Suprapubic skin (tissue), 4 donors: ENCODE measurements around the gene SPTBN1. TPM values are rescaled to one million over a fixed set of nuclear protein-coding genes. Genes with fewer than 3 reads are reported as not detected.

ENCODE experiments used
- DNase-seq, 2 donors: peaks; one replicate each; pipeline ENCODE4 v3.0.0-alpha.2; 2019; ENCODE audit warnings: low spot score in 2 of 2
- H3K27ac ChIP-seq: fragments of 200-600 bp; sonication (generic); one replicate; pipeline ENCODE4 v1.5.1; 2019
- H3K27me3 ChIP-seq: fragments of 200-600 bp; sonication (generic); one replicate; pipeline ENCODE4 v1.5.1; 2019
- H3K36me3 ChIP-seq: fragments of 200-600 bp; sonication (generic); one replicate; pipeline ENCODE4 v1.5.1; 2019
- H3K4me1 ChIP-seq: fragments of 200-600 bp; sonication (generic); one replicate; pipeline ENCODE4 v1.5.1; 2019
- H3K4me3 ChIP-seq: fragments of 200-600 bp; sonication (generic); one replicate; pipeline ENCODE4 v1.5.1; 2019; ENCODE audit warnings: mild to moderate bottlenecking
- H3K9me3 ChIP-seq: fragments of 200-600 bp; sonication (generic); one replicate; pipeline ENCODE4 v1.5.1; 2019
- CTCF ChIP-seq, 2 donors: fragments of 200-600 bp in 1 of 2; fragments of 450-650 bp in 1 of 2; sonication (generic) in 1 of 2; IDR thresholded peaks; one replicate each; pipeline ENCODE4 v1.5.1; 2016 to 2019; ENCODE audit warnings: antibody characterized with exemption in 2 of 2, mild to moderate bottlenecking in 1 of 2, moderate library complexity in 1 of 2
- EP300 ChIP-seq: sonication (generic); formaldehyde crosslinking; IDR thresholded peaks from one replicate; pipeline ENCODE4 v1.6.1; 2017; ENCODE audit warnings: antibody characterized with exemption
- POLR2A ChIP-seq, 2 donors: fragments of 450-650 bp; IDR thresholded peaks; one replicate each; pipeline ENCODE4 v1.6.1; 2017; ENCODE audit warnings: antibody characterized with exemption in 2 of 2, mild to moderate bottlenecking in 2 of 2, moderate library complexity in 2 of 2
- POLR2AphosphoS5 ChIP-seq, 3 donors: sonication (generic); formaldehyde crosslinking; IDR thresholded peaks; one replicate each; pipeline ENCODE4 v1.6.1; 2017; ENCODE audit warnings: antibody characterized with exemption in 3 of 3
- WGBS: methylation state at CpG from one replicate; pipeline ENCODE4 v1.1.5; 2018; 5-methylcytosine and 5-hydroxymethylcytosine counted together
- total RNA-seq, 4 donors: library from RNA; depleted of rRNA; stranded (reverse); fragments of >200 nt; gene quantifications; one replicate each; pipeline ENCODE4 v1.1.0, GENCODE V29; 2016

Gene SPTBN1
- total RNA-seq, 4 donors from 2014 or later, result 173 to 250 (median 203) TPM

GRCh38 chr2:54486766-54487165 is 30.6 kb downstream of the SPTBN1 start:
- Histone ChIP-seq H3K27ac (no peak overlapping the region), H3K4me1 (peaks cover 39% of the 10 kb centered on the region), H3K27me3 (no peaks in the 10 kb centered on the region), H3K4me3 (no peak overlapping the region), H3K9me3 (no peaks in the 10 kb centered on the region), H3K36me3 (no peaks in the 10 kb centered on the region)
- DNase-seq, result no peak
- WGBS, result 75% methylated on average over 4 of the region's 4 CpGs
- TF ChIP-seq POLR2A (IDR thresholded peaks at IDR 0.05) (no peak), EP300 (no peak), POLR2AphosphoS5 (IDR thresholded peaks at IDR 0.05) (no peak), CTCF (IDR thresholded peaks at IDR 0.05) (no peak)

GRCh38 chr2:54490863-54491262 is 34.7 kb downstream of the SPTBN1 start:
- TF ChIP-seq CTCF (IDR thresholded peaks at IDR 0.05) (no peak), POLR2AphosphoS5 (IDR thresholded peaks at IDR 0.05) (no peak)
- H3K27me3 ChIP-seq, result no peaks in the 10 kb centered on the region
- 70% methylated on average over 2 of the region's 2 CpGs for WGBS
- no peaks in the 10 kb centered on the region for H3K36me3 ChIP-seq
- peaks cover 15% of the 10 kb centered on the region for H3K4me1 ChIP-seq
- no peak overlapping the region for H3K4me3 ChIP-seq
- no peak overlapping the region for H3K27ac ChIP-seq
- DNase-seq, result no peak
- H3K9me3 ChIP-seq, result no peaks in the 10 kb centered on the region

GRCh38 chr2:54492335-54492734 is 36.2 kb downstream of the SPTBN1 start:
- Histone ChIP-seq H3K27me3 (no peaks in the 10 kb centered on the region), H3K27ac (no peak overlapping the region)
- 89% methylated on average over 2 of the region's 2 CpGs for WGBS

GRCh38 chr2:54494087-54494486 is 38.0 kb downstream of the SPTBN1 start:
- Histone ChIP-seq H3K27me3 (no peaks in the 10 kb centered on the region), H3K4me1 (peaks cover 19% of the 10 kb centered on the region), H3K27ac (no peak overlapping the region), H3K4me3 (no peak overlapping the region), H3K9me3 (no peaks in the 10 kb centered on the region), H3K36me3 (no peaks in the 10 kb centered on the region)
- TF ChIP-seq CTCF (IDR thresholded peaks at IDR 0.05), result no peak
- TF ChIP-seq POLR2A (IDR thresholded peaks at IDR 0.05), result no peak
- no peak for TF ChIP-seq EP300
- no peak for TF ChIP-seq POLR2AphosphoS5 (IDR thresholded peaks at IDR 0.05)
- 70% methylated on average over 3 of the region's 3 CpGs for WGBS
- DNase-seq, result no peak

More at GRCh38 chr2:54492335-54492734, 36.2 kb downstream of the SPTBN1 start:
- TF ChIP-seq POLR2A (IDR thresholded peaks at IDR 0.05) (no peak), CTCF (IDR thresholded peaks at IDR 0.05) (no peak), POLR2AphosphoS5 (IDR thresholded peaks at IDR 0.05) (no peak), EP300 (no peak)
- Histone ChIP-seq H3K9me3 (no peaks in the 10 kb centered on the region), H3K36me3 (no peaks in the 10 kb centered on the region), H3K4me3 (no peak overlapping the region), H3K4me1 (peaks cover 15% of the 10 kb centered on the region)
- no peak for DNase-seq

- H3K4me1 ChIP-seq, result peaks cover 37% of the 10 kb centered on the region
- TF ChIP-seq POLR2A (IDR thresholded peaks at IDR 0.05) (no peak), CTCF (IDR thresholded peaks at IDR 0.05) (no peak)
- no peaks in the 10 kb centered on the region for H3K27me3 ChIP-seq
- no peak for DNase-seq
- WGBS, result 78% methylated on average over 4 of the region's 4 CpGs
- no peak overlapping the region for H3K27ac ChIP-seq
- no peaks in the 10 kb centered on the region for H3K36me3 ChIP-seq
- H3K9me3 ChIP-seq, result no peaks in the 10 kb centered on the region
- H3K4me3 ChIP-seq, result no peak overlapping the region
These were observed 40.8 kb downstream of the SPTBN1 start for GRCh38 chr2:54496920-54497319.
